Stimulated activated naive CD8-positive, alpha-beta T cell treated with anti-CD3 and anti-CD28 coated beads, Interleukin-15, Interleukin-2, amounts not matched to agents 100 U/mL and 50 U/mL, for 24 hours (primary cell): ENCODE data around the gene DENND2A.
"Not testable (repeated sequence)": the region's sequence is repeated elsewhere in the genome, so short reads cannot be mapped to it uniquely, and the experiment has no call there.

ENCODE experiments used
- ATAC-seq: fragments of 150-1000 bp; cut with Tn5 transposase; one replicate; pipeline ENCODE4 v1.10.0; 2021
- DNase-seq: peaks from one replicate; pipeline ENCODE4 v3.0.0; 2021

DENND2A gene

DNA sequence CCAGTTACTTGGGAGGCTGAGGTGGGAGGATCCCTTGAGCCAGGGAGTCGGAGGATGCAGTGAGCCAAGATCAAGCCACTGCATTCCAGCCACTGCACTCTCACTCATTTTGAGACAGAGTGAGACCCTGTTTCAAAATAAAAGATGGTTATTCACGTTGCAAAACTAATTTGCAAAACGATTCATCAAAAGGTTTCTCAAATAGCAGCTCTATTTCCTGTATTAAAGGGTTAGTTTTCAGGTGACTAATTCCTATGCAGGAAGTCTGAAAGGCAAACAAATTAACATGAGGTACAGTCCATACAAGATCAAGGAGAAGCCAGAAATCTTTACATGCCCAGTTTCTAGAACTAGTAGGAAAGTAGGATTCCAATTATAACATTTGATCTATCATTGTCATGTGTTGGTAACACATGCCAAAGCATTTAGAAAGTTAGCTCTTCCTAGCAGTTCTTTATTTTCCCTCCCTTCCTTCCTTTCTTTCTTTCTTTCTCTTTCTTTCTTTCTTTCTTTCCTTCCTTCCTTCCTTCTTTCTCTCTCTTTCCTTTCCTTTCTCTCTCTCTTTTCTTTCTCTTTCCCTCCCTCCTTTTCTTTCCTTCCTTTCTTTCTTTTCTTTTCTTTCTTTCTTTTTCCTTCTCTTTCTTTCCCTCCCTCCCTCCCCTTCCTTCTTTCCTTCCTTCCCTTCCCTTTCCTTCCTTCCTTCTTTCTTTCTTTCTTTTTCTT, 49.3 kb downstream of the DENND2A start:
- no peak for ATAC-seq

DNA sequence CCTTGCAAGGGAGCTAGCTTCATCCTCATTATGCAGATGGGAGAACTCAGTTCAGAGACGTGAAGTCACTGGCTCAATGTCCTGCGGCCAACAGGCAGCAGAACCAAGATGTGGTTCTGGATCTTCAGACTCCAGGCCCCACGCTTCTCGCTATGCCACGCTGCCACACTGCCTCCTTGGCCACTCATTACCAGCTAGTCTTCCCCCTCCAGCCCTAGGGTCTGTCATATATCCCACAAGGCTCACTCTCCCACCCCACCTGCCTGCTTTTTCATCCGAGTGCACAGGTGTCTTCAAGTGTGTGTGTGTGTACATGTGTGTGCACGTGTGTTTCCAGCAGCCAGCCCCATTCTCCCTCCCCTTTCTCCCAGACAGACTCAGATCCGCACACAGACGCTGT, 53.4 kb downstream of the DENND2A start:
- no peak for DNase-seq
- no peak for ATAC-seq

More for the DNA sequence above, 49.3 kb downstream of the DENND2A start:
- no peak for DNase-seq

DNA sequence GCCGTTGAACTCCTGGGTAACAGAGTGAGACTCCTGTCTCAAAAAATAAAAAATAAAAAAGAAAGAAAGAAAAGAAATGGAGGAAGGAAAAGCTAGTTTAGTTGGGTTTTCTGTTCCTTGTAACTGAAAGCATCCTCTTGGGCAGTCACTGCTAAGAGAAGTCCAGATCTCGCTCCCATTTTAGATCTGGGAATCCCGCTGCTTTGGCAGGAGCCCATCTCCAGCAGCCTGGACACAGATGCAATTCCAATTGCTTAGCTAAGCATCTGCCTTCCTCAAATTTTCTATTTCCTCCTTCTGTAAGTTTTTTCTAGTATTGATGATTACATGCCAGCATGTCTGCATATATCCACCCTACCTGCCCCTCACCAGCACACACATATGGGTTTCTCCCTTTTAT, 54.1 kb downstream of the DENND2A start:
- ATAC-seq, result no peak
- no peak for DNase-seq

DNA sequence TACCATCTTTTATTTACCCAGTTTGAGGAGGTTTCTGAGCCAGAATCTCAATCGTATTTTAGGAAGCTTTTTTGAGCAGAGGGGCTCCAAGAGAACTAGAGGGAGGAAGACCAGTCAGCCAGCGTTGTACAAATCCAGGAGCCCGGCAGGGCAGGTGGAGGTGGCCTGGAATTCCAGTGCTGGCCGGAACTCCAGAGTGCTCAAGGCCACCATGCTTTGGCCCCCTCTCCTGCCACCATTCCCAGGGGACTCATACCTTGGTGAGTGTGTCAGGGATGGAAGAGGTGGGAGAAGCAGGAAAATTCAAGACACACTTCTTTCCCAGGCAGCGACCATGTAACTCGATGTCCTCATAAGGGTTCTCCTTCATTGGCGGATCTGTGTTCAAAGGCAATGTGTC, 55.3 kb downstream of the DENND2A start:
- DNase-seq (no peak), ATAC-seq (no peak)

DNA sequence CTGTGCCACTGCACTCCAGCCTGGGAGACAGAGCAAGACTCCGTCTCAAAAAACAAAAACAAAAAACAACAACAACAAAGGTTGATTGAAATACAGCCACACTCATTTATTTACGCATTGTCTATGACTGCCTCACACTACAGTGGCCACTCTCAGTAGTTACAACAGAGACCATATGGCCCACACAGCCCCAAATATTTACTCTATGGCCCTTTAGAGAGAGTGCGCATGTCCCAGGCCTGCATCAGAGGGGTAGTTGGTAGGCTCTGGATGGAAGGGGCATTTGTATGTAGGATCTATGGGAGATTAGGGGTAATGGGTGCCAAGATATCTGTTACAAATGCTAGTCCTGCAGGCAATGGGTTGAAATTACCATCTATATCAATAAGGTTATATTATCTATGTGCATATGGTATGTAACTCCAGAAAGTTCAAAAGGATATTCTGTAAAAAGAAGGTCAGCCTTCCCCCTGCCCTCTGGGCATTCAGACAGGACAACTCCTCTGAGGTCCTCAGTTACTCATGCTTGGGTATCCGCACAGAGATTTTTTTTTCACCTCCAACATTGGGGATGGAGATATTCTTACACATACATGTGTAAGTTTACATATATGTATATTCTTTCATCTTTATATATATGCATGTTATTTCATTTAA, 56.3 kb downstream of the DENND2A start:
- no peak for DNase-seq
- no peak for ATAC-seq

DNA sequence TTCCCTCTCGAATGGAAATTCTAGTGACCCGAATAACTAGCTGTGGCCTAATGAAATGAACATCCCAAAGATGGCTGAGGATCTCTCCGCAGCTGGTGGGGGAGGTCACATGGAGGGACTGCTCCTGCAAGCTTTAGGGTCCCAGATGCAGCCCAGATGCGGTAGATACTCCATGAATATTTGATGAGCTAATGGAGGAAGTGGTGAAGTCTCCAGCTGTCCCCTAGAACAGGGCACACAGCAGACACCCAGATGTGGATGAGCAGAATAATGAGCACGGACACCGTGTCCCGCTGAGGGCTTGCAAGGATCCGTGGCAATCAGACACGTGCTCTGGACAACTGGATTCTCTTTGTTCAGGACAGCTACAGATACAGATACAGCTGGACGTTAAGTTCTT, 59.2 kb downstream of the DENND2A start:
- DNase-seq (no peak), ATAC-seq (no peak)

DNA sequence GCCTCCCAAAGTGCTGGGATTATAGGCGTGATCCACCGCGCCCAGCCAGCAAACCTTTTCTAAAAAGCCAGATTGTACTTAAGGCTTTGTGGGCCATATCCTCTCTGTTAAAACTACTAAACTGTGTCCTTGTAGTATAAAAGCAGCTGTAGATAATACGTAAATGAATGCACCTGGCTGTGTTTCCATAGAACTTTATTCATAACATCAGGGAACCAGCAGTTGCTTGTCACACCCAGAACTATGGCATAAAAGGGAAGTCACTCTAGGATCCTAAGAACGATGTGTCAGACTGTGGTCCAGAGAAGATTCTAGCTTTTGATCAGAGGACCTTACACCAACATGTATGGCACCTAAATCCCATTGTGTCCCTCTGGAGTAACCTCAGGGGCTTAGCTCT, 63.0 kb downstream of the DENND2A start:
- DNase-seq (no peak), ATAC-seq (no peak)

DNA sequence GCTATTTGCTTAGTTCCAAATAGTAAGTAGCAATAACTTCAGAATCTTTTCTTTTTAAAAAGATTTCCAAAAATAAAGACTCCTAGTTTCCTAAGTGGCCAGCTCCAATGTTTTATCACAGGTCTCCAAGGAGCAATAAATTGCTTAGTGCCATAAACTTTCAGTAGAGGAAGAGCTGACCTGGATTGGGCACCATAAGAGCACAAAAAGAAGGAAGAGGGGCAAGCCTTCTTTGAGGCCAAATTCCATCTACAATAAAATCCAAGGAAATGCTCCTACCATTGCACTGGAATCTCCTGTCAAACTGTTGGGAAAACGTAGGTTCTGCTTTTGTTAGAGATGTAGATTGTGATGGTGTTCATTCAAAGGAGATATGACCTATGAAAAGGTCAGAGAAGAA, 64.0 kb downstream of the DENND2A start:
- ATAC-seq (no peak), DNase-seq (no peak)

DNA sequence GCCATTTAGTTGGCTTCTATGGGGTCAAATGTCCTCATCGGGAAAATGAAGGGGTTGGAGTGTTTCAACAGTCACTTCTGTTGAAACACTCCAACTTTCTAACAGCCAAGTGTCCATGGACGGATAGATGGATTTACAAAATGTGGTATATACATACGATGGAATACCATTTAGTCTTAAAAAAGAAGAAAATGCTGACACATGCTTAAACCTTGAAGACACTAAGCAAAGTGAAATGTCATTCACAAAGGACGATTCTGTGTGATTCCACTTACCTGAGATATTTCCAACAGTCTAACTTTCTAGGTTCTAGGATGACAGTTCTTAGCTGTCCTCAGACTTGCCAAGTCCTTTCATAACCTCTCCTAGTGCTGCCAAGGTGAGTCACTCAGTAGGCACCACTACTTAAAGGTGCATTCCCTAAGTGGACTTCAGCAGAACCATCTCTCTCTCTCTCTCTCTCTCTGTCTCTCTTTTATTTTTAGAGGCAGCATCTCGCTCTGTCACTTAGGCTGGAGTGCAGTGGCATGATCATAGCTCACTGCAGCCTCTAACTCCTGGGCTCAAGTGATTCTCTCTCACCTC, 69.0 kb downstream of the DENND2A start:
- DNase-seq, result no peak

DNA sequence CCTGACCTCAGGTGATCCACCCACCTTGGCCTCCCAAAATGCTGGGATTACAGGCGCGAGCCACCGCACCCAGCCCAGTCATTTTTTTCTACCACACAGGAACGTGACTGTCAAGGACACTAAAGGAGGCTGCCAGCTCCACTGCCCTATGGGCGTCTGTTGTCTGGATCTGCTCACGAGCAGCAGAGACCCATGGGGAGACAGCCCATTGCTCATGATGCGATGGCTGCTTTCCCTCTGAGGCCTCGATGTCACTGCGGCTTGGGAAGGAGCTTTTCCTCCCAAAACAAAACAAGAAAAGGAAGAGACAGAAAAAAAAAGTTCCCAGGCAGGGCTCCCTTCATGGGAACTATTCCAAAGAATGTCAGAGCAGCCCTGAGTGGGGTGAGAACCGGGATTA, 70.5 kb downstream of the DENND2A start:
- no peak for ATAC-seq

More for the DNA sequence above, 69.0 kb downstream of the DENND2A start:
- no peak for ATAC-seq

DNA sequence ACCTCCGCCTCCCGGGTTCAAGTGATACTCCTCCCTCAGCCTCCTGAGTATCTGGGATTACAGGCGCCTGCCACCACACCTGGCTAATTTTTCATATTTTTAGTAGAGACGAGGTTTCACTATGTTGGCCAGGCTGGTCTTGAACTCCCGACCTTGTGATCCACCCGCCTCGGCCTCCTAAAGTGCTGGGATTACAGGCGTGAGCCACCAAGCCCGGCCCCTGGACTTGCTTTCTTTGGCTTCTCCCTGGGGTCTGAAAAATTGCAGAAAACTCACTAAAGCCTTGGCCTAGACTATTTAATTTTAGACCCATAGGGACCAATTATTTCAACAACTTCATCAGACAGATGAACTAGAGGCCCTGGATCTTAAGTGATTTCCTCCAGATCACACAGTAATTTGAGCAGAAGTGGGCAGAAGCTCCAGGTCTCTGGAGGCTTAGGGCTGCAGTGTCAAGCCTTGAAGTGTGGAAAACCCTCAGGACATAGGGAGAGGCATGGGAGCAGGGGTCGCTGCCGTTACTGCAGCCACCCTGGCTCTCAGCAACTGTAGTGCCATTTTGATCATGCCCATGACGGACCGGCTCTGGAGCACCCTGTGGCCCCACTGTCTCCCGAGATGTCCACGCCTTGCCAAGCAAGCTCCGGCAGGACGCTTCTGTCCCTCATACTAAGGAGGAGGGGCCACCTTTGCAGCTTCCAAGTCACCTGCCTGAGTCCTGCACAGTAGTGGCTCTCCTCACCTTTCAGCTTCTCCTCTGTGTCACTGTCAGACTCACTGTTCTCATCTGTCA, 72.4 kb downstream of the DENND2A start:
- no peak for DNase-seq
- no peak for ATAC-seq

More for the DNA sequence above, 70.5 kb downstream of the DENND2A start:
- DNase-seq, result no peak

DNA sequence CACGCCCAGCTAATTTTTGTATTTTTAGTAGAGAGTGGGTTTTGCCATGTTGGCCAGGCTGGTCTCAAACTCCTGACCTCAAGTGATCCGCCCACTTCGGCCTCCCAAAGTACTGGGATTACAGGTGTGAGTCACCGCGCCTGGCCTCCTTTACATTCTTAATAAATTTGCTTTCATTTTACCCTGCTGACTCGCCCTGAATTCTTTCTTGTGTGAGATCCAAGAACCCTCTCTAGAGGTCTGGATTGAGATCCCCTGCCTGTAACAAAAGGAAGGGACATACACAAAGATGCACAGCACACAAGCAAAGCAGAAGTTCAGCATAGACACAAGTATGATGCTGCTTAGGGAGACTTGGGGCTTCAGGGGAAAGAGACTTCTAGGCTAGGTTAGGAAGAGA, 74.4 kb downstream of the DENND2A start:
- not testable (repeated sequence) for DNase-seq, ATAC-seq

DNA sequence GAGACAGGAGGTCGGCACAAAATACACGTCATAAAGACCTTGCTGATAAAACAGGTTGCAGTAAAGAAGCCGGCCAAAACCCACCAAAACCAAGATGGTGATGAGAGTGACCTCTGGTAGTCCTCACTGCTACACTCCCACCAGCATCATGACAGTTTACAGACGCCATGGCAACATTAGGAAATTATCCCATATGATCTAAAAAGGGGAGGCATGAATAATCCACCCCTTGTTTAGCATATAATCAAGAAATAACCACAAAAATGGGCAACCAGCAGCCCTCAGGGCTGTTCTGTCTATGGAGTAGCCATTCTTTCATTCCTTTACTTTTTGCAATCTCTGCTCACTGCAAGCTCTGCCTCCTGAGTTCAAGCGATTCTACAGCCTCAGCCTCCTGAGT, 74.9 kb downstream of the DENND2A start:
- DNase-seq, ATAC-seq: not testable (repeated sequence)

DNA sequence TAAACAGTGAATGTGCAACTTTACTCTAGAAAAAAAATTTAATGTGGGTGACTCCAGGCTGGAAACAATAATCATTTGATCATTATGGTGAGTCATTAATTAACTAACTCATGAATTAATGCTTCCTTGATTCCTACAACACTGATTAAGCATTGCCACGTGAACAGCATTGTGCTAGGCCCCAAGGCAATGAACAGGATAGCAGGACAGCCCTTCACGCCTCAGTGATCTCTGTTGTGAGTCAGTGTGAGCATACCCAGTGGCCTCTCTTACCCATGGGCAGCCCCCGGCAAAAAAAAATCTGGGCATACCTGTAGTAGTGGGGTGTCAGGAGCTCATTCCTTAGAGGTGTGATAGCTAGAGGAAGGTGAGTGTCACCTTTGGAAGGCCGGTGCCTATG, 76.0 kb downstream of the DENND2A start:
- no peak for ATAC-seq

DNA sequence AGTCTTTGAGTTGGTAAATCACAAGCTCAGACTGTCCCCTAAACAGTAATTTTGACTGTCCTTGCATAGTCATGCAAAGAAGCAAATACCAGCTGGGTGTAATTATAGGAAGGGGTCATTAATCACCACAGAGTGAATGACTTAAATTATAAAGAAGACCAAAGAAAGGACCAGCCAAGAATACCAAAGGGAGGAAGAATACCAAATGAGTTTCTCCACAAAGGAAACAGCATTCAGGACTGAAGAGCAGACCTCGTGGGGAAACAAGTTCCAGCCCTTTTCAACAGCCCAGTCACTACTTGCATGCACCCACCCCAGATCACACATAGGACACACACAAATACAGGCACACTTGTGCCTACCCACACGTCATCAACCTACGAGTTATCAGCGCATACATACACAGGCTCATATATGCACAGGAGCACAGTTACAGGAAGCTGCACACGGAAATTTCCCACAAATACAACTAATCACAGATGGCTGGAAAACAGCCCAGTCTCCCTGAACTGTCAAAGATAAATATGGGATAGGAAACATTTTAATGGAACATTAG, 77.6 kb downstream of the DENND2A start:
- no peak for ATAC-seq
- no peak for DNase-seq

More for the DNA sequence above, 76.0 kb downstream of the DENND2A start:
- no peak for DNase-seq

DNA sequence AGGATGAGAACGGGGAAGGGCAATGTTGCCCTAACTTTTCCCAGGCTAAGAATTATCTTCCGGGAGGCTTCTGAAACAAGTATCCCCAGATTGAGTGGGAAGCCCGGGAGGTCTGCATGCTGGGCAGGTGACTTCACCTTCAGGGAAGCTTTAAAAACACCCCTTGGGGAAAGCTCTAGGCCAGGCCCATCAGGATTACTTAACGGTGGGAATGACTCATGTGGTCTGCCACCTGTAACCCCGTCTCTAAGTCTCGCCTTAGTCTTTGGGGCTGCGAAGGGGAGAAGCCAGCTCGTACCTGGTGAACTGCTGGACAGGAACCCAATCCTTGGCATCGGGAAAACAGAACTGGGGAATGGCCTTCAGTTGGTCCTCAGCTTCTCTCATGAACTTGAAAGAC, 81.2 kb downstream of the DENND2A start:
- DNase-seq, result no peak
- ATAC-seq, result no peak

DNA sequence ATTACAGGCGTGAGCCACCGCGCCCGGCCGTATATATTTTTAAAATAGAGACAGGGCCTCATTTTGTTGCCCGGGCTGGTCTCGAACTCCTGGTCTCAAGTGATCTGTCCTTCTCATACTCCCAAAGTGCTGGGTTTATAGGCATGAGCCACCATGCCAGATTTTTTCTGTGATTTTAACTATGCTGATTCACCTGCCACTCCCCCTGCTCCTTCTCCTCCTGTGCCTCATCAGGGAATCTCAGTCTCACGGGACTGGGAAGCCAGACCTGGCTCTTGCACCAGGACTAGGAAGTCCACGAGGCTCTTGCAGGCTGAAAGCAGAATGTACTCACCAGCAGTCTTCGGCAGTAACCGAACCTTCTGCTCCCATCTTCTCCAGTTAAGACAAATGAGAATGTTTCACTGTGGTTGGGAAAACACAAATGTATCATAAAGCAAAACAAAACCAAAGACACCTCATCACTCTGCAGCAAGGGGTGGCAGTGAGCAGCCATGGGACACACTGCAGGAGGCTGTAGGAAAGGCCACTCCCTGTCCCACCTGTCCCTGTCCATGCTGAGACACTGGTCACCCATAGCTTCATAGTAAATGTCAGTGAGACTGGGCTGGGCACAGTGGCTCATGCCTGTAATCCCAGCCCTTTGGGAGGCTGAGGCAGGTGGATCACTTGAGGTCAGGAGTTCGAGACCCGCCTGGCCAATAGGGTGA, 82.6 kb downstream of the DENND2A start:
- ATAC-seq, result no peak
- no peak for DNase-seq

DNA sequence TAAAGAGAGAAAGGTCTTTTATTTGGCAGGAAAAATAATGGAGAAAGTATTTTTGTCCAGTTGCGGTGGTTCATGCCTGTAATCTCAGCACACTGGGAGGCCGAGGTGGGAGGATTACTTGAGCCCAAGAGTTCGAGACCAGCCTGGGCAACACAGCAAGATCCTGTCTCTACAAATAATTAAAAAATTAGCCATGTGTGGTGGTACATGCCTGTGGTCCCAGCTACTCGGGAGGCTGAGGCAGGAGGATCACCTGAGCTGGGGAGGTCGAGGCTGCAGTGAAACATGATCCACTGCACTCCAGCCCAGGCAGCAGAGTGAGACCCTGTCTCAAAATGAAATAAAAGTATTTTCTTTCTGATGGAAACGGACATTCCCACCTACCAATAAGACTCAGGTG, 83.5 kb downstream of the DENND2A start:
- no peak for ATAC-seq
- DNase-seq, result no peak

DNA sequence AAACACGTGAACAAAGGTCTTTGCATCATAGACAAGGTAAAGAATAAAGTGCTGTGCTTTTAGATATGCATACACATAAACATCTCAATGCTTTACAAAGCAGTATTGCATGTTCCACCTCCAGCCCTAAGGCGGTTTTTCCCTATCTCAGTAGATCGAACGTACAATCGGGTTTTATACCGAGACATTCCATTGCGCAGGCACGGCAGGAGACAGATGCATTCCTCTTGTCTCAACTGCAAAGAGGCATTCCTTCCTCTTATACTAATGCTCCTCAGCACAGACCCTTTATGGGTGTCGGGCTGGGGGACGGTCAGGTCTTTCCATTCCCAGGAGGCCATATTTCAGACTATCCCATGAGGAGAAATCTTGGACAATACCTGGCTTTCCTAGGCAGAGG, 87.4 kb downstream of the DENND2A start:
- ATAC-seq, DNase-seq: not testable (repeated sequence)

DNA sequence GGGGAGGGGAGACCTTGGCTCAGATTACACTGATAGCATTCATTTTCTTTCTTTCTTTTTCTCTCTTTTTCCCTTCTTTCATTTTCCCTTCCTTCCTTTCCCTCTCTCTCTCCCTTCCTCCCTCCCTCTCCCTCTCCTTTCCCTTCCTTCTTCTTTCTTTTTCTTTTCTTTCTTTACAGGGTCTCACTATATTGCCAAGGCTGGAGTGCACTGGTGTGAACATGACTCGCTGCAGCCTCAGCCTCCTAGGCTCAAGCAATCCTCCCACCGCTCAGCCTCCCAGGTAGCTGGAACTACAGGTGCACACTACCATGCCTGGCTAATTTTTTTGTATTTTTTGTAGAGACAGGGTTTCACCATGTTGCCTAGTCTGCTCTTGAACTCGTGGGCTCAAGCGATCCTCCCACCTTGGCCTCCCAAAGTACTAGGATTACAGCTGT, 88.4 kb downstream of the DENND2A start:
- no peak for ATAC-seq
- no peak for DNase-seq

DNA sequence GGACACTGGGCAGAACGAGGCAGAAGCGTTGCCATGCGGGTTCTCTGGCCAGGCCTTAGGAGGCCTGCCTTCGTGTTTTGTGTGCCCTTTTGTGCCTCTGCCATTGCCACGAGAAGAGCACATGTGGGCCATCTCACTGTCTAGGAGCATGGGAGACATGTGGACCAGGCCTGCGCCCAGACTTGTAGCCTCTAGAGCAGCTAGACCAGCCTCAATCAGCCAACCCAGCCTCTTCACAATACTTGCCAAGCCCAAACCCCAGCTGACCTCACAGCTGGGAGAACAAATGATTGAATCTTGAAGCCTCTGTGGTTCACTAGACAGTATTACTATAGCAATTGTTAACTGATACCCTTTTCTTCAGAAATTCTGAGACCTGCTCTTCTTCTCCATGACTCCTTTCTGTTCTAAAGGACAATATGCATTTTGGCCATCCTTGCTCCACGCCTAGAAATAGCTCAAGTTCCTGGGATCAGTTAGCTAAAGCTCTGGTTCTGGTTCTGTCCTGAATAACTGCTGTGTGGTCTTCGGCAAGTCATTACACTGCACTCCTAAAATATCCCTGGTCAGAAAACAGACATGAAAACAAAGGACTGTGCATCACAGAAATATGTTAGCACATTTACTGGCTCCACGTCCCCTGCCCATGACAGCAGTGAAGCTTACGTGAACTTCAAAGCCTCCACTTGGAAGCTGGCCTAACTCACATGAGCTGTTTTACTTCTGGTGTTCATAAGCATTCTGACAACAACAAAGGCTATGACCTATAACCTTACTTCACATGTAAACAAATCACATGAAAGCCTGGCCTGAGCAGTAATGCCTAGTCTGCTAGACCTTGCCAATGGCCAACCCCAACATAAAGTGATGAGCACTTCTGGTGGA, 89.0 kb downstream of the DENND2A start:
- ATAC-seq (no peak), DNase-seq (no peak)
